BLaER1 treated with 17β-estradiol and CSF1 and Interleukin-3, amounts not matched to agents 10 nM and 100 nM (cell line): ENCODE measurements around the gene DCUN1D5.

Experiments
- H3K27ac ChIP-seq, 11 experiments: shearing (Covaris generic); formaldehyde crosslinking; 2 replicates each; pipeline ENCODE4 v1.8.1; 2022
- H3K27me3 ChIP-seq, 11 experiments: shearing (Covaris generic); formaldehyde crosslinking; 2 replicates each; pipeline ENCODE4 v1.8.1; 2022
- H3K36me3 ChIP-seq, 11 experiments: shearing (Covaris generic); formaldehyde crosslinking; 2 replicates each; pipeline ENCODE4 v1.8.1; 2022
- H3K4me1 ChIP-seq, 10 experiments: shearing (Covaris generic); formaldehyde crosslinking; 2 replicates each; pipeline ENCODE4 v1.8.1; 2022
- H3K4me2 ChIP-seq, 11 experiments: shearing (Covaris generic); formaldehyde crosslinking; 2 replicates each; pipeline ENCODE4 v1.8.1; 2022
- H3K4me3 ChIP-seq, 10 experiments: shearing (Covaris generic); formaldehyde crosslinking; 2 replicates each; pipeline ENCODE4 v1.8.1; 2022
- H3K9ac ChIP-seq, 11 experiments: shearing (Covaris generic); formaldehyde crosslinking; 2 replicates each; pipeline ENCODE4 v1.8.1; 2022
- H3K9me3 ChIP-seq, 11 experiments: shearing (Covaris generic); formaldehyde crosslinking; replicated peaks in 1 of 11; 2 replicates each; pipeline ENCODE4 v1.8.1; 2022
- H4K20me1 ChIP-seq, 11 experiments: shearing (Covaris generic); formaldehyde crosslinking; 2 replicates each; pipeline ENCODE4 v1.8.1; 2022
- Cebpa-rat ChIP-seq, 11 experiments: shearing (Covaris generic); IDR thresholded peaks; 2 replicates each; pipeline ENCODE4 v1.8.1; 2022

The DCUN1D5 gene

DNA sequence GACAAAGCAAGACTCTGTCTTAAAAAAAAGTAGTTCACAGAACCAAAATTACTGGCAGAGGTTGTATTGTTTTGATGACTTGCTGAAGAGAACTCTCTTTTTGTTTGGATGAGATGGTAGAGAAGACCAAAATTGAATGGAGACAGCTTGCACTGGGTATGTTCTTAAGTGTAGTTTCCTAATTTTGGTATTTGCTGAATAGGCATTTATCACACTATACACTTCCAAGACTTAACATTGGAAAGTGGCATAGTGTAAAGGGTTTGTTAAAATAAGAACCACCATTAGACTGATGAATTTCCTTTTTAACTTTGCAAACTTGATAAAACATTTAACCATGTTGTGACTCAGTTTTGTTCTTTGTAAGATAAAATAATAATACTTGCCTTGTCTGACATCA, 5.3 kb upstream of the DCUN1D5 start:
- Histone ChIP-seq H3K4me3 (no peak overlapping the region), H3K27ac (no peak overlapping the region), H3K36me3 (no peaks in the 10 kb centered on the region), H3K4me1 (peaks cover 0 to 7% (median 4%) of the 10 kb centered on the region in 10 experiments; a peak in 9 of 20 replicates), H3K9me3 (no peaks in the 10 kb centered on the region), H4K20me1 (no peaks in the 10 kb centered on the region), H3K27me3 (no peaks in the 10 kb centered on the region), H3K9ac (no peak overlapping the region), H3K4me2 (no peak overlapping the region)
- no peak for TF ChIP-seq Cebpa-rat (IDR thresholded peaks at IDR 0.05)

DNA sequence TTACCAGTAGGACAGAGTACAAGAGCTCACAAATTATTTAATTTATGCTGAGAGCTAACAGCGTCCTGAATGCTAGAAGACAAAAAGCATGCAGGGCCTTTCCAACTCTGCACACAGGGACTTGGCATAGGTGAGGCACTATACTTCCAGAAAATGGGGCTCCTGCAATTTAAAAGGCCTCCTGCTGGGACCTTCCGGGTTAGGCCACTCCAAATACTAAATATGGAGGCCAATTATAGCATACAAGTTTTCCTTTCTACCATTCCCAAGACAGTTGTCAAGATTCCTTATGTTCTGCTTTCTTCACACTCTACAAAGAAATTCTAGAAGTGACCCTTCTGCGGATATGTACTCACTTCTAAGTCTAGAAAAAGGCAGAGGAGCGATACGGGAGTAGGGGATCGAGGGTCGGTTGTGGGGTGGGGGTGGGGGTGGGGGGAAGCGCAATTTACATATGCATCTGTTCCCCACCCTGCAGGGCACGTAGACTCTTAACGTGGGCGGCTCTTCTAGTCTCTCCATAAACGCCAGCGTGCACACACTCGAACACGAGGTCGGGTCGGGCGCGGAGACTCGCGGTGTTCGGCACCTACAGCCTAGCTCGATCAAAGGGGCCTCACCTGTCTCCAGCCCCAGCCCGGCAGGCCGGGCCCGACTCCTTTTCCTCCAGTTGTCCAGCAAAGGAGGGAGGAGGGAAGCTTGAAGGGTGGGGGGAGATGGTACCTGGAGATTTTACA, 728 bp downstream of the DCUN1D5 start:
- no peaks in the 10 kb centered on the region for H3K9me3 ChIP-seq
- H3K36me3 ChIP-seq: peaks cover 8 to 30% (median 23%) of the 10 kb centered on the region in 11 experiments; a peak in 21 of 22 replicates
- peaks cover 0 to 48% (median 40%) of the 10 kb centered on the region in 11 experiments; a peak in 20 of 22 replicates for H4K20me1 ChIP-seq
- peak overlapping the region; percentile 79 to 97 (median 91) for H3K4me2 ChIP-seq
- TF ChIP-seq Cebpa-rat (IDR thresholded peaks at IDR 0.05): no peak
- no peaks in the 10 kb centered on the region for H3K27me3 ChIP-seq
- peak overlapping the region; percentile 74 to 100 (median 91) for H3K4me3 ChIP-seq
- H3K4me1 ChIP-seq: peaks cover 12 to 46% (median 27%) of the 10 kb centered on the region in 10 experiments
- H3K9ac ChIP-seq: peak overlapping the region; percentile 87 to 97 (median 94)
- peak overlapping the region; percentile 84 to 94 (median 92) for H3K27ac ChIP-seq

DNA sequence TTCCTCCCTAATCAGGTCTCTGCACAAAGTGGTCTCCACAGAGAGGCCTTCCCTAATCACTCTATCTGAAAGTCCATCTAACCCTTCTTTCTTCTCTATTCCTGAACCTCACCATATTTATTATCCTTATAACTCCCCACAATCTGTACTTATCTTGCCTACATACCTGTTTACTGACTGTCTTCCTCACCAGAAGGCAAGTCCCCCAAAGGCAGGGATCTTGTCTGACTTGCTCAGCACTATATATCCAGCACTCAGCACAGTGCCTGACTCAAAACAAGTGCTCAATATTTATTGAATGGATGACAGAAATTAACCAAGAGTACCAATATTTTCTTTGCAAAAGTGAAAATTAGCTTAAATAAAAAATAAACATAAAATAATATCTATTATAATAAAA, 5.5 kb downstream of the DCUN1D5 start:
- Histone ChIP-seq H3K27ac (no peak overlapping the region), H3K36me3 (peaks cover 44 to 77% (median 70%) of the 10 kb centered on the region in 11 experiments)

DNA sequence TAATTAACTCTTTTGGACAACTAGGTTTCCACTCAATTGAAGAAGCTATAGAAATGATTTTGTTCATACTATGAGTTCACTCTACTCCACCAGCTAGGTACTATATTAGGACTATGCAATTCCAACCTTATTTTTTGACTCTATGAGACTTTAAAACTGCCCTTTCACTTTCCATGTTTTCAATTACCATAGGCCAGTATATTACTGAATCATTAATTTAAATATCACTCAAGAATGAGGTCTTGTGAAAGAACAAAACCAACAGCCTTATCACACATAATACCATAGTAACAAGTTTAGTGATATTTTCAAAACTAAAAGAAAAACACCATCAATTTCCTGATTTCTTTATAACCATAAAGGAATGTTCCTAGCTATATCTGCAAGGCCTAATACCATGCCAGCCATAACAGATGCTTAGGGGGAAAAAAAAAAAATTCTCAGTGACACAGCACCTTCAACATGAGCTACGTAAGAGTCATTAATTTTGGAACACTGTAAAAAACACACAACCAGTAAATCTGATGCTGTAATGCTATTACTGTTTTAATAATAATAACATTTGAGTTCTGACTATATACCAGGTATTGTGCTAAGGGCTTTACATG, 6.1 kb downstream of the DCUN1D5 start:
- Histone ChIP-seq H3K27ac (no peak overlapping the region), H3K4me2 (no peak overlapping the region), H3K4me3 (no peak overlapping the region), H3K9me3 (no peaks in the 10 kb centered on the region), H3K4me1 (peaks cover 8 to 44% (median 19%) of the 10 kb centered on the region in 10 experiments), H3K36me3 (peaks cover 50 to 83% (median 76%) of the 10 kb centered on the region in 11 experiments), H4K20me1 (peaks cover 8 to 87% (median 61%) of the 10 kb centered on the region in 11 experiments; a peak in 20 of 22 replicates), H3K9ac (no peak overlapping the region), H3K27me3 (no peaks in the 10 kb centered on the region)
- no peak for TF ChIP-seq Cebpa-rat (IDR thresholded peaks at IDR 0.05)

More for the DNA sequence above, 5.5 kb downstream of the DCUN1D5 start:
- Histone ChIP-seq H3K4me3 (no peak overlapping the region), H3K4me1 (peaks cover 9 to 44% (median 21%) of the 10 kb centered on the region in 10 experiments), H3K9me3 (no peaks in the 10 kb centered on the region), H3K27me3 (no peaks in the 10 kb centered on the region), H3K9ac (no peak overlapping the region), H3K4me2 (no peak overlapping the region), H4K20me1 (peaks cover 8 to 88% (median 63%) of the 10 kb centered on the region in 11 experiments; a peak in 20 of 22 replicates)
- TF ChIP-seq Cebpa-rat (IDR thresholded peaks at IDR 0.05): no peak

DNA sequence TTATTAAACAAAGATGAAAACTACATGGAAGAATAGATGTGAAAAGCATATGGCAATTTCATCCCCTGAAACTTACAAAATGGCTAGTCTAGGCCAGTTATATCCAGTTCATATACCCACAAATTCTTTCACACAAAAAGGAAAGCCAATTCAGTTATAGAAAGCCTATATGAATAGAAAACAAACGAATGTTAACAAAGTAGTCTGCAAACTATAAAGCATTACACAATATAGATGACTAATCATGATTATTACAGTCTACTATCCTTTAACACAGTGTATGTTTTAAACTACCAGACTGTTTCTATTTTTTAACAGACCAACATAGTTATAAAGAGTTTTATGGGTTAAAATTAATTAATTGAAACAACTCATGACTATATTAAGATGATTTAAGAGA, 12.1 kb downstream of the DCUN1D5 start:
- Histone ChIP-seq H3K9me3 (peaks cover 0 to 16% (median 8%) of the 10 kb centered on the region in 11 experiments; a peak in 8 of 22 replicates), H3K36me3 (peaks cover 82 to 100% (median 97%) of the 10 kb centered on the region in 11 experiments), H3K27me3 (no peaks in the 10 kb centered on the region), H4K20me1 (peaks cover 4 to 42% (median 15%) of the 10 kb centered on the region in 11 experiments; a peak in 17 of 22 replicates), H3K9ac (no peak overlapping the region), H3K4me3 (no peak overlapping the region), H3K4me2 (no peak overlapping the region), H3K27ac (no peak overlapping the region), H3K4me1 (peaks cover 0 to 22% (median 5%) of the 10 kb centered on the region in 10 experiments; a peak in 10 of 20 replicates)
- TF ChIP-seq Cebpa-rat (IDR thresholded peaks at IDR 0.05): no peak

DNA sequence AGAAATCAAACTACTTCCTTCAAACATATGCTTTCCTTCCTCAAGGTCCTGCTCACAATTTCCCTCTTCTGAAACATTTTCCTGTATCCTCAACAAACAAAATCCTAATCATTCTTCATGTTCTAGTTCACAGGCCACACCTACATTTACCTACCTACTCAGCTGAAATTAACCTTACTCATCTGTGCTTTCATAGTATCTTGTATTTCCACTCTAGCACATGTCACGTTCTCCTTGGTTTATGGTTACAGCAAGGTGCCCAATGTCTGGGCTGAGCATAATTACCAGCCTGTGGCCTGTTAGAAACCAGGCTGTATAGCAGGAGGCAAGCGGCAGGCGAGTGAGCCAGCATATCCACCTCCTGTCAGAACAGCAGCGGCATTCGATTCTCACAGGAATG, 13.2 kb downstream of the DCUN1D5 start:
- H3K4me1 ChIP-seq: peaks cover 0 to 22% (median 5%) of the 10 kb centered on the region in 10 experiments; a peak in 10 of 20 replicates
- peaks cover 4 to 20% (median 13%) of the 10 kb centered on the region in 11 experiments; a peak in 11 of 22 replicates for H3K9me3 ChIP-seq
- peaks cover 0 to 31% (median 6%) of the 10 kb centered on the region in 11 experiments; a peak in 11 of 22 replicates for H4K20me1 ChIP-seq
- peaks cover 84 to 100% (median 98%) of the 10 kb centered on the region in 11 experiments for H3K36me3 ChIP-seq
- H3K27me3 ChIP-seq: no peaks in the 10 kb centered on the region
- no peak overlapping the region for H3K4me2 ChIP-seq
- H3K27ac ChIP-seq: peak overlapping the region in 3 of 11 experiments; percentile 2 to 32 (median 26); a peak in 1 of 22 replicates
- H3K9ac ChIP-seq: no peak overlapping the region
- no peak overlapping the region for H3K4me3 ChIP-seq
- no peak for TF ChIP-seq Cebpa-rat (IDR thresholded peaks at IDR 0.05)

DNA sequence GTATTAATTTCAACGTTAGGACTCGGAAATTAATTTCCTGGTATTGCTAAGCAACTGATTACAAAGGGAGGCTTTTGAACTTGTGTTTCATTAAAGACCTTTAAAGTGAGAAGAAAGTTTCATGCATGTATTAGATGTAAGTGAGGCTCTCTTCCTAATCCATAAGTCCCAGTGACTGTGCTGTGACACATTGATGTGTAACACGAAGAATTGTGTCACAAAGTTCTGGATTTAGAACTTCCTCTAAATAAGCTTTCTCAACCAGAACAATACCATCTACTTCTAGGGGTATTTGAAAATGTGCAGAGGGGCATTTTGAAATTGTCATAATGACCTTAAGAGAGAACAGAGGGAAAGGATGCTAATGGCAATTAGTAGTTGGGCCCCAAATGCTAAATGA, 14.4 kb downstream of the DCUN1D5 start:
- Histone ChIP-seq H3K27ac (peak overlapping the region in 5 of 11 experiments; percentile 3 to 63 (median 23); a peak in 7 of 22 replicates), H3K4me3 (no peak overlapping the region), H3K36me3 (peaks cover 86 to 99% (median 94%) of the 10 kb centered on the region in 11 experiments), H4K20me1 (peaks cover 0 to 28% (median 3%) of the 10 kb centered on the region in 11 experiments; a peak in 8 of 22 replicates), H3K27me3 (no peaks in the 10 kb centered on the region), H3K9ac (no peak overlapping the region), H3K9me3 (peaks cover 4 to 20% (median 13%) of the 10 kb centered on the region in 11 experiments; a peak in 11 of 22 replicates), H3K4me2 (peak overlapping the region in 6 of 11 experiments; percentile 2 to 39 (median 11); a peak in 7 of 22 replicates), H3K4me1 (peaks cover 0 to 22% (median 5%) of the 10 kb centered on the region in 10 experiments; a peak in 10 of 20 replicates)
- TF ChIP-seq Cebpa-rat (IDR thresholded peaks at IDR 0.05): no peak

DNA sequence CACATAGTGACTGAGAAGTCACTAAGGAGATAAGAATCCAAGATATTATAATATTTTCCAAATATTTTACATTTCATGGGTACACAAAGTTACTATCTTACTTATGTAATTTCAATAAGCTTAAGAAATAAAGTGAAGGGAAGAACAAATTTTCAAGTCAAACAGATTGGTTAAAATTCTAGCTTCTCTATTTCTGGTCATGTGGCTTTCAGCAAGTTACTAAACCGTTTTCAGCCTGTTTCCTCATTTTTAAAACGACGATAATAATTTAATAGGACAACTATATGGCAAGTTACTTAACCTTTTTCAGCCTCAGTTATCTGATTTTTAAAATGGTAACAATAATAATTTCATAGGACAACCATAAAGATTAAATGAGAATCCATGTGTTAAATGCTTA, 15.6 kb downstream of the DCUN1D5 start:
- H4K20me1 ChIP-seq: peaks cover 0 to 28% (median 3%) of the 10 kb centered on the region in 11 experiments; a peak in 7 of 22 replicates
- H3K4me1 ChIP-seq: peaks cover 0 to 22% (median 5%) of the 10 kb centered on the region in 10 experiments; a peak in 10 of 20 replicates
- no peak for TF ChIP-seq Cebpa-rat (IDR thresholded peaks at IDR 0.05)
- peaks cover 75 to 93% (median 88%) of the 10 kb centered on the region in 11 experiments for H3K36me3 ChIP-seq
- H3K27ac ChIP-seq: no peak overlapping the region
- H3K9me3 ChIP-seq: peaks cover 4 to 20% (median 13%) of the 10 kb centered on the region in 11 experiments; a peak in 11 of 22 replicates
- no peaks in the 10 kb centered on the region for H3K27me3 ChIP-seq
- no peak overlapping the region for H3K4me2 ChIP-seq
- no peak overlapping the region for H3K4me3 ChIP-seq
- no peak overlapping the region for H3K9ac ChIP-seq
